Skin epidermis (tissue), 12 donors: ENCODE data around the gene ADGRL1.
A peak's percentile ranks its signal among the peaks of the same experiment; 100 is the strongest.

ENCODE experiments used
- H3K27ac ChIP-seq, 21 experiments: fragments of 200-600 bp; sonication (generic) in 11 of 21; one replicate each; pipeline ENCODE4 v1.5.0; 2020; ENCODE audit warnings: mild to moderate bottlenecking in 3 of 21, inconsistent platforms in 2 of 21, moderate library complexity in 2 of 21
- H3K4me3 ChIP-seq, 7 experiments: fragments of 200-600 bp; sonication (generic) in 2 of 7; one replicate each; pipeline ENCODE4 v1.5.0; 2020; ENCODE audit warnings: inconsistent platforms in 2 of 7, mild to moderate bottlenecking in 2 of 7, moderate library complexity in 1 of 7

The ADGRL1 gene

GRCh38 chr19:14102102-14102696 is 103.8 kb downstream of the ADGRL1 start:
- Histone ChIP-seq H3K4me3 (no peak overlapping the region), H3K27ac (peak overlapping the region in 1 of 21 experiments; percentile 17)

GRCh38 chr19:14101003-14101545 is 104.9 kb downstream of the ADGRL1 start:
- no peak overlapping the region for H3K27ac ChIP-seq
- H3K4me3 ChIP-seq, result no peak overlapping the region
